Activated CD4-positive, alpha-beta T cell treated with anti-CD3 and anti-CD28 coated beads, Interleukin-2, amount 10 ng/mL, durations not matched to agents 7 days and 5 days (primary cell): ENCODE measurements around the gene WNT3A. TPM values are rescaled to one million over a fixed set of nuclear protein-coding genes. Genes with fewer than 3 reads are reported as not detected.

ENCODE experiments used
- CTCF ChIA-PET: fragments of 350-600 bp; sonication (Branson Sonifier 250); formaldehyde crosslinking; loops from one replicate; lab custom pipeline; 2021; ENCODE audit warnings: antibody characterized with exemption; lab: Charles Lee
- POLR2A ChIA-PET: fragments of 350-600 bp; sonication (Branson Sonifier 250); formaldehyde crosslinking; loops from one replicate; lab custom pipeline; 2021; ENCODE audit warnings: antibody characterized with exemption; lab: Charles Lee
- DNase-seq: peaks from one replicate; pipeline ENCODE4 v3.0.0-alpha.2; 2020
- H3K27ac Mint-ChIP-seq: one replicate; pipeline ENCODE4 v1.8.0; 2021; ENCODE audit warnings: mild to moderate bottlenecking, moderate library complexity, mixed read lengths
- H3K27me3 Mint-ChIP-seq: one replicate; pipeline ENCODE4 v1.8.0; 2021; ENCODE audit warnings: mixed read lengths
- H3K36me3 Mint-ChIP-seq: one replicate; pipeline ENCODE4 v1.8.0; 2021; ENCODE audit warnings: low read depth, mixed read lengths
- H3K4me1 Mint-ChIP-seq: one replicate; pipeline ENCODE4 v1.8.0; 2021; ENCODE audit warnings: mixed read lengths
- H3K4me3 Mint-ChIP-seq: one replicate; pipeline ENCODE4 v1.8.0; 2021; ENCODE audit warnings: mild to moderate bottlenecking, moderate library complexity, mixed read lengths
- H3K9me3 Mint-ChIP-seq: one replicate; pipeline ENCODE4 v1.8.0; 2021; ENCODE audit warnings: mixed read lengths
- total RNA-seq, 2 experiments: library from RNA; stranded (reverse); gene quantifications; one replicate each; pipeline ENCODE4 v1.2.3, GENCODE V29; 2021

Gene WNT3A
- total RNA-seq, 2 experiments from 2014 or later, result not detected

DNA sequence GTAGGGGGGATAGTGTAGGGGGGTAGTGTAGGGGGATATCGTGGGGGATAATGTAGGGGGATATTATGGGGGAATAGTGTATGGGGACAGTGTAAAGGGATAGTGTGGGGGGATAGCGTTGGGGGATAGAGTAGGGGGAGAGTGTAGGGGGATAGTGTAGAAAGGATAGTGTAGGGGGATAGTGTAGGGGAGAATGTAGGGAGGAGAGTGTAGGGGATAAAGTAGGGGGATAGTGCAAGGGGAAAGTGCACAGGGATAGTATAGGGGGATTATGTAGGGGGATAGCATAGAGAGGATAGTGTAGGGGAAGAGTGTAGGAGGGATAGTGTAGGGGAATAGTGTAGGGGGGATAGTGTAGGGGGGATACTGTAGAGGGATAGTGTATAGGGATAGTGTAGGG is 63.4 kb downstream of the WNT3A start:
- Mint-ChIP-seq H3K27ac (no peak overlapping the region), H3K36me3 (no peaks in the 10 kb centered on the region), H3K4me1 (no peaks in the 10 kb centered on the region), H3K9me3 (no peaks in the 10 kb centered on the region), H3K4me3 (no peak overlapping the region), H3K27me3 (peaks cover 6% of the 10 kb centered on the region)
- POLR2A ChIA-PET, result no interaction called here
- no peak for DNase-seq
- CTCF ChIA-PET, result no interaction called here

DNA sequence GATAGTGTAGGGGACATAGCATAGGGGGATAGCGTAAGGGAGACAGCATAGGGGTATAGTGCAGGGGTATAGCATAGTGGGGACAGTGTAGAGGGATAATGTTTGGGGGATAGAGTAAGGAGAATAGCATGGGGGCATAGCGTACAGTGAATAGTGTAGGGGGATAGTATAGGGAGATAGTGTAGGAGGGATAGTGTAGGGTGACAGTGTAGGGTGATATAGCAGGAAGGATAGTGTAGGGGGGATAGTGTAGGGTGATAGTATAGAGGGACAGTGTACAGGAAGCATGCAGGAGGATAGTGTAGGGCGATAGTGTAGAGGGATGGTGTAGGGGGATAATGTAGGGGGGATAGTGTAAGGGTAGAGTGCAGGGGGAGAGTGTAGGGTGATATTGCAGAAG is 64.1 kb downstream of the WNT3A start:
- DNase-seq, result no peak
- H3K9me3 Mint-ChIP-seq, result no peaks in the 10 kb centered on the region
- ChIA-PET POLR2A (no interaction called here), CTCF (no interaction called here)
- H3K27ac Mint-ChIP-seq, result no peak overlapping the region
- peaks cover 6% of the 10 kb centered on the region for H3K27me3 Mint-ChIP-seq
- H3K36me3 Mint-ChIP-seq, result no peaks in the 10 kb centered on the region
- H3K4me1 Mint-ChIP-seq, result no peaks in the 10 kb centered on the region
- H3K4me3 Mint-ChIP-seq, result no peak overlapping the region

DNA sequence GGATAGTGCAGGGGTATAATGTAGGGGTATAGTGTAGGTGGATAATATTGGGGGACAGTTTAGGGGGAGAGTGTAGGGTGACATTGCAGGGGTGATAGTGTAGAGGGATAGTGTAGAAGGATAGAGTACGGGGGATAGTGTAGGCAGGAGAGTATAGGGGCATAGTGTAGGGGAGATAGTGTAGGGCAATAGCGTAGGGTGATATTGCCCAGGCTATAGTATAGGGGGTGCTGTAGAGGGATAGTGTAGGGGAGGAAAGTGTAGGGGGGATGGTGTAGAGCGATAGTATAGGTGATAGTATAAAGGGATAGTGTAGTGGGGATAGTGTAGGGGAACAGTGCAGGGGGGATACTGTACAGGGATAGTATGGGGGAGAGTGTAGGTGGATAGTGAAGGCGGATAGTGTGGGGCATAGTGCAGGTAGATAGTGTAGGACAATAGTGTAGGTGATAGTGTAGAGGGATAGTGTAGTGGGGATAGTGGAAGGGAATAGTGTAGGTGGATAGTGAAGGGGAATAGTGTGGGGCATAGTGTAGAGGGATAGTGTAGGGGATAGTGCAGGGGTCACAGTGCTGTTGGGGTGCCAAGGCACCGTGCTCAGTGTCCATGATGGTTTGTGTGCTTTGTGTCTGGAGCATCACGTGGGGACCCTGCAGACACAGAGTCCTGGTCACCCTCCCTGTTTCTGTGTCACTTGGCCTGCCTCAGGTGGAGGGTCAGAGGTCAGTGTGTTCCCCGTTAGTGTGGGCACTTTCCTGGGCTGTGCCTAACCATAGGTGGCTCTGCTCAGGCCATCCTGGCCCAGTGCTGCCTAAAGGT is 65.2 kb downstream of the WNT3A start:
- Mint-ChIP-seq H3K4me3 (no peak overlapping the region), H3K9me3 (no peaks in the 10 kb centered on the region), H3K27ac (no peak overlapping the region), H3K4me1 (no peaks in the 10 kb centered on the region), H3K27me3 (peaks cover 3% of the 10 kb centered on the region), H3K36me3 (no peaks in the 10 kb centered on the region)
- CTCF ChIA-PET, result no interaction called here
- POLR2A ChIA-PET, result no interaction called here
- DNase-seq, result no peak

DNA sequence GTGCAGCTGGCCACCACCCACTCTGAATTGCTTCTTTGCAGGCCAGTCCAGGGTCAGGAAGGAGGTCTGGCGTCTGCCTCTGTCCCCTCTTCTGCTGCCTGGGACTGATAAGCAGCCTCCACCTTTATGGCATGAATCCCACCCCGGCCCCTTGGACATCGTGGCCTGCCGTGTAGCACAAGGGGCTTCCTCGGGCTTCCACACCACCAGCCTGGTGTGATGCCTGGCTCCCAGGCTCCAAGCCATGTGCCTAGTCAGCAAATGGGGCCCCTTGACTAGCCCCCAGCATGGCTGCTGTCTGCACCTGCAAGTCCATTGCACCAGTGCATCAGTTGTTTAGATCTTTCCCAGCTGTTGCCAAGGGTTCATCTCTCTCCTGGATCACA is 65.9 kb downstream of the WNT3A start:
- H3K4me3 Mint-ChIP-seq, result no peak overlapping the region
- DNase-seq, result no peak
- no peaks in the 10 kb centered on the region for H3K27me3 Mint-ChIP-seq
- H3K4me1 Mint-ChIP-seq, result peaks cover under 1% of the 10 kb centered on the region
- POLR2A ChIA-PET, result no interaction called here
- no peaks in the 10 kb centered on the region for H3K36me3 Mint-ChIP-seq
- H3K9me3 Mint-ChIP-seq, result no peaks in the 10 kb centered on the region
- CTCF ChIA-PET, result no interaction called here
- no peak overlapping the region for H3K27ac Mint-ChIP-seq

DNA sequence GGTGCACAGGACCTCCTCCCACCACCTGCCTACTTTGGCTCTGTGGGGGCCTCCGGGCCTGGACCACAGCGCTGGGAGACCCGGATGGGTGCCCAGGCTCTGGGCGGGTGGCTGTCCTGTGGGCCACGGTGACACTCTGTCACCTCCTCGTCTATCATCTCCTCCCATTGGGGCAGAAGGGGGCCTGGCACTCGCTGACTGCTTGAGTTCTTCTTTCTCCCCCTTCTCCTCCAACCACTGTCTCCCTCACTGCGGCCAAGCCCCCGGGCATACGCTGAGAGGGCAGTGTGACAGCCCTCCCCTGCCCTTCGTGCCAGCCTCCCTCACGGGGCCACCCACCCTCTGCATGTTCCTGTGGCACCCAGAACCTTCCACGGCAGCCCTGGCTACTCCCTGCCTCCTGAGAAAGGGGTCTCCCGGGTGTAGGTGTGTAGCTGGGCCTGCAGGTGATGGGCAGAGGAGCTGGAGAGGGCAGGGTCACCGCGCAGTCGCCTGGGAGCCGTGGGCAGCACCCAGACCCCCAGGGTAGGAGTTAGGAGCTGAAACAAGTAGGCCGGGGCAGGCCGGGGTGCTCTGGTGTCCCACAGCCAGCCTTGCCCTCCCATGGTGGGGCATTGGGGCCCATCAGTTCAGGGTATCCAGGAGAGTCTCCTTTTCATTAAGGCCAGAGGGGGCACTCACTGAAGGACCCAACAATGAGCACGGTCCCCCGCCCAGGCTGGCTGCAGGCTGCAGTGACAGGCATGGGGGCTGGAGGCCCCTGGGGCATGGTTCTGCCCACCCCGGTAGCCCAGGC is 66.5 kb downstream of the WNT3A start:
- Mint-ChIP-seq H3K9me3 (no peaks in the 10 kb centered on the region), H3K27me3 (no peaks in the 10 kb centered on the region), H3K36me3 (no peaks in the 10 kb centered on the region), H3K4me1 (peaks cover 1% of the 10 kb centered on the region), H3K4me3 (no peak overlapping the region), H3K27ac (no peak overlapping the region)
- ChIA-PET CTCF (interaction anchor here (1.9 kb wide), 1 partner anchor 9 kb away, joined by 4 read pairs; no protein-coding TSS in a partner anchor), POLR2A (interaction anchor here (0.7 kb wide), 1 partner anchor 61 kb away, joined by 3 read pairs; no protein-coding TSS in a partner anchor)
- DNase-seq, result no peak

DNA sequence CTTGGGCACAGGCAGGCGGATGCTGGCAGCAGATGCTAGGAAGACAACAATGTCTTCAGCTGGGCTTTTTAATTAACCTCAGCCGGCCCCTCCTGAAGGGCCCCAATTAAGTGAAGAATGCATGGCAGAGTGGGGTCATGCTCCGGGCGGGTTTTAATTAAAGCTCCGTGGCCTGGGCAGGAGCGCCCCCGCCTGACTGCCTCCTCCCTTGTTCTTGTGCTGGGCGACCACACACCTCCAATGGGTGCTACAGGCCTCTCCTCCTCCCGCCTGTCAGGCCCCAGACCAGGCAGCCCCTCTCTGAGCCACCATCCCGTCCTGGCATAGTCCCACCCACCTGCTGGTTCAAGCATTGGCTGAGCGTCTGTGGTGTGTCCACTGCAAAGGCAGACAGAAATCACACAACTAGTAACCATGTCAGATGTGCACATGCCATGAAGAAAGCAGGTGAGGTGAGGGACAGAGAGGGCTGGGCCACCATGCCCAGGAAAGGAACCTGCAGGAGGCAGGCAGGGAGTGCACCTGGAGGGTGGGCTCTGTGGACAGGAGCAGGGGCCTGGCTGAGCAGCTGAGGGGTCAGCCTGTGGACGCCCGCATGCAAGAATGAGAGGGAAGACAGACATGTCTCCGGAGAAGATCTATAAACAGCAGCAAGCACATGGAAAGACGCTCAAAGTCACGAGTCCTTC is 67.2 kb downstream of the WNT3A start:
- Mint-ChIP-seq H3K4me1 (peaks cover 3% of the 10 kb centered on the region), H3K27me3 (no peaks in the 10 kb centered on the region), H3K27ac (no peak overlapping the region), H3K4me3 (no peak overlapping the region), H3K9me3 (no peaks in the 10 kb centered on the region), H3K36me3 (no peaks in the 10 kb centered on the region)
- no peak for DNase-seq
- POLR2A ChIA-PET, result interaction anchor here (0.7 kb wide), 1 partner anchor 60 kb away, joined by 3 read pairs; no protein-coding TSS in a partner anchor
- CTCF ChIA-PET, result interaction anchor here (1.9 kb wide), 1 partner anchor 10 kb away, joined by 4 read pairs; no protein-coding TSS in a partner anchor

DNA sequence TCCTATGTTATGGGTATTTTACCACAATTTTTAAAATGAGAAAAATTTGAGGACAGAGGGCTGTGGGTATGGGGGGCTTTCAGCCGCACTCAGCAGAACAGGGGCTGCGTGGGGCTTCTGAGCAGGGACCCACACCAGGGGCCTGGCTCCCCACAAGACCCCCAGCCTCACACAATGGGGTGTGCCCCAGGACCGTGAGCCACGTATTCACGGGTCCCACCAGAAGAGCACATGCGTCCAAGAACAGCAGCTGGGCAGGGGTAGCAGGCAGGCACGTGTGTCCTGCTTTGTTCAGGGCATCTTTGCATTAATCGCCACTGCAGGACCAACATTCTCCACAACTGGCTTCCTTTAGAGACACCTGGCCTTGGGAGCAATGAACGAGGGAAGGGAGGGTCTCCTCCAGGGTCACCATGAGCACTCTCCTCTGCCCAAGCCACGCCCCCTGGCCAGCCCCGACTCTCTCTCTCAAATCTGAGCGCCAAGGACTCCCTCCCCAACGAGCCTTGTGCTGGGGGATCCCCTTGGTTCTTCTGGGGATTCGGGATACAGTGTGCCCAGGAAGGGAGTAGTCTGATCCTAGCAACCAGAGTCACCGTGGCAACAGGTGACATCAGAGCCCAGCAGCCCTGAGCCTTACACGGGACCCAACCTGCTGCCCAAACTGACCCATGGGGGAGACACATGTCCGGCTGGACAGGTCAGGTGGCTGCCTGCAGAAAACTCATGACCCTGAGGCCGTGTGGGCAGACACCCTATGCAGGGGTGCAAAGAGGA is 68.3 kb downstream of the WNT3A start:
- no peaks in the 10 kb centered on the region for H3K27me3 Mint-ChIP-seq
- no peak overlapping the region for H3K4me3 Mint-ChIP-seq
- no peak overlapping the region for H3K27ac Mint-ChIP-seq
- peaks cover 11% of the 10 kb centered on the region for H3K4me1 Mint-ChIP-seq
- H3K9me3 Mint-ChIP-seq, result no peaks in the 10 kb centered on the region
- ChIA-PET POLR2A (no interaction called here), CTCF (interaction anchor here (1.9 kb wide), 1 partner anchor 11 kb away, joined by 4 read pairs; no protein-coding TSS in a partner anchor)
- no peaks in the 10 kb centered on the region for H3K36me3 Mint-ChIP-seq
- DNase-seq, result no peak

DNA sequence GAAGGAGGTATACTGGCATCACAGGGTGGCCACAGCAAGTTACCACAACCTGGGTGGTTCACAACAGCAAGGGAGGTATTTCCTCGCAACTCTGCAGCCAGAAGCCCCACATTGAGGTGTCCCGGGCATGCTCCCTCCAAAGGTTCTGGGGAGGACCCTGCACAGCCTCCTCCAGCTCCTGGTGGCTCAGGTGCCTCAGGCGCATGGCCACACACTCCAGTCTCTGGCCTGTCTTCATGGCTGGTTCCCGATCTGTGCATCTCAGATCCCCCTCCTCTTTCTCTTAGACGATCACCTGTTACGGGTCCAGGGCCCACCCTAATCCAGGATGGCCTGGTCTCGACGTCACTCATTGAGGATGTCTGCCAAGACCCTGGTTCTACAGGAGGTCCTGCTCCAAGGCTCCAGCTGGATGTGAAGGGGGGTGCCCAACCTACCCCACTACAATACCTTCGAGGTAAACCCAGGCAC is 69.0 kb downstream of the WNT3A start:
- DNase-seq, result no peak
- H3K36me3 Mint-ChIP-seq, result no peaks in the 10 kb centered on the region
- no peaks in the 10 kb centered on the region for H3K9me3 Mint-ChIP-seq
- no peak overlapping the region for H3K4me3 Mint-ChIP-seq
- H3K27me3 Mint-ChIP-seq, result no peaks in the 10 kb centered on the region
- no peak overlapping the region for H3K27ac Mint-ChIP-seq
- POLR2A ChIA-PET, result no interaction called here
- peaks cover 12% of the 10 kb centered on the region for H3K4me1 Mint-ChIP-seq
- CTCF ChIA-PET, result interaction anchor here (1.3 kb wide), 1 partner anchor 77 kb away, joined by 4 read pairs; no protein-coding TSS in a partner anchor

DNA sequence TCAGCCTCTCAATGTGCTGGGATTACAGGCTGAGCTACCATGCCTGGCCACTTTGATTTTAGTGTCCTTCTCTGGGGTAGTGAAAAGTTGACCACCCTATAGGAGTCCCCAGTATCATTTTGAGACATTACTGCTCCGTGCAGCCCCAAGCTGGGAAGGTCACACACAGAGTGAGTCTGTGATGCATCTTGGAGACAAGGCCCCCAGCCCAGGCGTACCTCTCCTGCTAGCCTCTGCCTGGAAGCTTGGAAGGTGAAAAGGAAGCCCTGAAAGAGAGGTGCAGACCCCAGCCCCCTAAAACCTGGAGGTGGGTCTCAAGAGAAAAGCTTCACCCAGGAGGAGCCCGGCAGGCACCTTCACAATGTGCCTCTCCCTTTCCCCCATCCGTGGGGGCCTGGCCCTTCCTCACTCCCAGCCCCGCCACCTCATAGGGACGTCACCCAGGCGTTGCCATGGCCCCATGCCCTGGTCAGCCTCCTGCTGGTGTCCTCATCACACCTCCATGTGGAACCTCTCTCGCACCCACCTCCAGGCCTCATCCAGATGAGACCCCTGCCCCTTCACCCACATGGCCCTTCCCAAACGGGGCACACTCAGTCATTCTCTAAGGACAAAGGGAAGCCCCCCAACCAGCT is 70.1 kb downstream of the WNT3A start:
- CTCF ChIA-PET, result interaction anchor here (0.6 to 1.6 kb wide), 3 partner anchors 10 to 78 kb away, joined by 4 to 11 read pairs (median 5); no protein-coding TSS in a partner anchor
- Mint-ChIP-seq H3K9me3 (no peaks in the 10 kb centered on the region), H3K4me3 (no peak overlapping the region), H3K27ac (no peak overlapping the region), H3K27me3 (no peaks in the 10 kb centered on the region), H3K36me3 (no peaks in the 10 kb centered on the region), H3K4me1 (peaks cover 15% of the 10 kb centered on the region)
- POLR2A ChIA-PET, result no interaction called here
- DNase-seq, result no peak

DNA sequence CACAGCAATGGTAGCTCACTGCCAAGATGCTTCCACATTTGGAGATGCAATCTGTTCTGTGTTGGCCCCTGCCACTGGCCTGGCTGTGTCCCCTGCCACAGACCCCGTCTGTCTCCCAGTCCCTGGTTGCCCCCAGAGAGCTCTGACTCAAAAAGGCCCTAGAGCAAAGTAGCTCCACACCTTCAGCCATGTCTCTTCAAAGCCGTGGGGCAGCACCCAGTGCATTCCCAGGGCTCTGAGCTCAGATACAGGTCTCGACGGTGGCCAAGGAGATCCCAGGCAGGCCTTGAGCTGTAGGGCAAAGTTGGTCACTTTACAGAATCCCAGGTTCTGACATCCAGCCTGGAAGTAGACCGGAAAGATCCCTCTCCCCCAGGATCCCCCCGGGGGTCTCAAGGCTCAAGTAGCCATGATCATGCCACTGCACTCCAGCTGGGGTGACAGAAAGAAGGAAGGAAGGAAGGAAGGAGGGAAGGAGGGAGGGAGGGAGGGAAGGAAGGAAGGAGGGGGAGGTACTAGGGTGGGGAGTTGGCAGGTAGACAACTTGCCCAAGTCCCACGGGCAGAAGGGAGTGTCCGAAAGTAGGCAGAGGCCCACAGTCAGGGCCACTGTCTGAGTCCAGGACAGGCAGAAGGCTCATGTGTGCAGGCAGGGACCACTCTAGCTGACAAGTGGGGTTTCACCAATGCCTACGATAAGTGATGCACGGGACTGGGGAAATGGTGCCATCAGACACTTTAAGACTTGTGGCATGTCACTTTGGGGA is 71.0 kb downstream of the WNT3A start:
- peaks cover 15% of the 10 kb centered on the region for H3K4me1 Mint-ChIP-seq
- POLR2A ChIA-PET, result no interaction called here

DNA sequence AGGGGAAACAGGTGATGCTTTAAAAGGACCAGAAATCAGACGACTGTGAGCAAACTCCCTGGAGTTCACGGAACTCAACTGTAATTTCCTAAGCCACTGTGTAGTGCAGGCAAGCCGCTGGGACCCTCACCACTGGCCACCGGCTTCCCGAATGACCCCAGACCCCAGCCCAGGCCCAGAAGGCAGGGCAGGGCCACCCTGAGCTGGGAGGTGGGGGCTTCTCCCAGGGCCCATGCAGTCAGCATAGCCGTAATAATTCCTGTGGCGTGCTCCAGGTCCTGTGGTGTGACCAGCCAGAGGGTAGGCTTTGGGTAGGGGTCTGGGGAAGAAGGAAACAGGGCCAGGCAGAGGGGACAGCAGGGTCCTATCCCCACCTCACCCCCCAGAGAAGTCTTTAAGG is 72.2 kb downstream of the WNT3A start:
- Mint-ChIP-seq H3K36me3 (peaks cover 9% of the 10 kb centered on the region), H3K27ac (no peak overlapping the region), H3K4me1 (peaks cover 19% of the 10 kb centered on the region), H3K9me3 (no peaks in the 10 kb centered on the region), H3K4me3 (no peak overlapping the region), H3K27me3 (no peaks in the 10 kb centered on the region)
- ChIA-PET CTCF (no interaction called here), POLR2A (no interaction called here)
- no peak for DNase-seq

More for the DNA sequence above, 71.0 kb downstream of the WNT3A start:
- H3K9me3 Mint-ChIP-seq, result no peaks in the 10 kb centered on the region
- no peak overlapping the region for H3K4me3 Mint-ChIP-seq
- no peaks in the 10 kb centered on the region for H3K27me3 Mint-ChIP-seq
- H3K27ac Mint-ChIP-seq, result no peak overlapping the region
- no peak for DNase-seq
- no peaks in the 10 kb centered on the region for H3K36me3 Mint-ChIP-seq
- CTCF ChIA-PET, result interaction anchor here (0.6 to 1.6 kb wide), 3 partner anchors 11 to 334 kb away, joined by 4 to 11 read pairs (median 5); no protein-coding TSS in a partner anchor
